HG02763 (cell line): ENCODE data around the gene OGFOD3.
"Not testable (repeated sequence)": the region's sequence is repeated elsewhere in the genome, so short reads cannot be mapped to it uniquely, and the experiment has no call there.

Experiments used
- ATAC-seq: cut with Tn5 transposase; IDR thresholded peaks from one replicate; pipeline ENCODE4 v1.9.1; 2021; ENCODE audit warnings: mild to moderate bottlenecking, moderate library complexity; ENCODE audit not compliant: unreplicated experiment

The OGFOD3 gene

GRCh38 chr17:82390015-82390859, 28.1 kb downstream of the OGFOD3 start:
- ATAC-seq: no peak

GRCh38 chr17:82389379-82389778, 29.0 kb downstream of the OGFOD3 start:
- ATAC-seq: no peak

- ATAC-seq: no peak
These were observed 29.5 kb downstream of the OGFOD3 start for GRCh38 chr17:82388922-82389283.

- ATAC-seq: no peak
These were observed 30.0 kb downstream of the OGFOD3 start for GRCh38 chr17:82388223-82388921.

- no peak for ATAC-seq
These were observed 30.7 kb downstream of the OGFOD3 start for GRCh38 chr17:82387705-82388106.

- no peak for ATAC-seq
These were observed 31.3 kb downstream of the OGFOD3 start for GRCh38 chr17:82386881-82387704.

GRCh38 chr17:82386255-82386831, 32.0 kb downstream of the OGFOD3 start:
- ATAC-seq: no peak

- no peak for ATAC-seq
These were observed 32.7 kb downstream of the OGFOD3 start for GRCh38 chr17:82385559-82386254.

- no peak for ATAC-seq
These were observed 33.5 kb downstream of the OGFOD3 start for GRCh38 chr17:82384730-82385481.

GRCh38 chr17:82384051-82384729, 34.2 kb downstream of the OGFOD3 start:
- ATAC-seq: no peak

- no peak for ATAC-seq
These were observed 35.0 kb downstream of the OGFOD3 start for GRCh38 chr17:82383411-82383810.

- no peak for ATAC-seq
These were observed 35.5 kb downstream of the OGFOD3 start for GRCh38 chr17:82382933-82383255.

GRCh38 chr17:82382220-82382932, 36.0 kb downstream of the OGFOD3 start:
- ATAC-seq: not testable (repeated sequence)

- not testable (repeated sequence) for ATAC-seq
These were observed 36.7 kb downstream of the OGFOD3 start for GRCh38 chr17:82381703-82382009.

- no peak for ATAC-seq
These were observed 37.3 kb downstream of the OGFOD3 start for GRCh38 chr17:82380860-82381702.

- ATAC-seq: no peak
These were observed 39.7 kb downstream of the OGFOD3 start for GRCh38 chr17:82378741-82379021.

- no peak for ATAC-seq
These were observed 40.3 kb downstream of the OGFOD3 start for GRCh38 chr17:82377924-82378740.
